Measurements from ENCODE around the gene OR10G3.

The OR10G3 gene

GRCh38 chr14:21535545-21536417, 44.1 kb downstream of the OR10G3 start:
- DNase-seq (ENCODE audit: low spot score): no peak

- no peak for DNase-seq (ENCODE audit: low spot score)
Observed at GRCh38 chr14:21534576-21534975, 45.3 kb downstream of the OR10G3 start.

GRCh38 chr14:21533294-21533693, 46.6 kb downstream of the OR10G3 start:
- DNase-seq (ENCODE audit: low spot score): no peak

DNA sequence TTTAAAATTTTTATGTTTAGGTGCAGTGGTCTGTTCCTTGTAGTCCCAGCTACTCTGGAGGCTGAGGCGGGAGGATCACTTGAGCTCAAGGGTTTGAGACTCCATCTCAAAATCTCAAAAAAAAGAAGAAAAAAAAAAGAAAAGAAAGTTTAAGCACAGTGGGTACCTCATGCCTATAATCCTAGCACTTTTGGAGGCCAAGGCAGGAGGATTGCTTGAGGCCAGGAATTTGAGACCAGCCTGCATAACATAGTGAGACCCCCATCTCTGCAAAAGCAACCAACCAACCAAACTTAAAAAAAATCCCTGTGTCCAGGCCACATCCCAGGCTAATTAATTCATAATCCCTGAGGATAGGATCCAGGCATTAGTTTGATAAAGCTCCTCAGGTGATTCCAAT, 50.4 kb downstream of the OR10G3 start:
- DNase-seq (ENCODE audit: low spot score): no peak

DNA sequence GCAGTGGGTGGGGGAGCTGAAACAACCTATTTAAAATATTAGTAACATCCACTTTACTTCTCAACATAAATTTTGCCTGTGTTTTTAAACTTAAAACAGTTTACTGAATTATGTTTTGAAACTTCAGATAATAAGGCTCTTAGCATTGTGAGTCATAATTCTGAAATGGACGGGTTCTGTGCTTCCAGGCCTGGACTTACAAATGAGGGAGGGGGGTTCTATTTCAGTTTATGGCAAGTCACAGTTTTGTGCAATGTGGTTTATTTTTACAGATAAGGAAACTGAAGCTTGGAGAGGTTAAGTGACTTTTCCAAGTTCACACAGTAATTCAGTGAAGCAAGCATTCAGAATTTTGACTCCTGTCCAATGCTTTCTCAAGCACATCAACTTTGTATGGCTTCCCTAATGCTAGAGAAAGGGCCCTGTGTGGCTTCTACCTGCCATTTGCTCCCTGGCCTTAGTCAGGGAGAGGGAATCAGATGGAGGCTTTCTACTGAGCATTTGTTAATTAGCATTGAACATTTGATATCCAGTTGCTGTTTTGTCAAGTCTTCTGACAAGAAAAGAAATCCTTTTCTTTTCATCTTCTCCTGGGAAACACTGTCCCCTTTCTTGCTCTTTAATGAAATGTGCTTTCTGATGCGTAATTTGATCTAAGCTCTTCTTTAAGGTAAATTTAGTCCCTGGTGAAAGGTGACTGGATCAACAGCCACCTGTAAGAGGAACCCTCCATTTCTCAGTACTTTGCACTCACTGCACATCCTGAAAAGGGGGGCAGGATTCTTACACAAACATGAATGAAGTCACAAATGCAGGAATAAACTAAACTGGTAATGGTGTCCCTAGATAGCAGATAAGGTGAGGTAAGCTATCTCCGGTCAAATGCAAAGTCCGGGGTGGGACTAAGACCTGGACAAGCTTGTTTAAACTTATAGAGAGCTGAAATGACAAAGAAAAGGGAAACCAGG, 51.2 kb downstream of the OR10G3 start:
- no peak for DNase-seq (ENCODE audit: low spot score)

- no peak for DNase-seq (ENCODE audit: low spot score)
Observed at GRCh38 chr14:21527318-21527679, 52.6 kb downstream of the OR10G3 start.

GRCh38 chr14:21526672-21527317, 53.1 kb downstream of the OR10G3 start:
- no peak for DNase-seq (ENCODE audit: low spot score)

- DNase-seq (ENCODE audit: low spot score): no peak
Observed at GRCh38 chr14:21525962-21526671, 53.8 kb downstream of the OR10G3 start, which contains the start of gene SALL2. Gene SALL2 (minus strand): TSS chr14:21526346. CDS start chr14:21526127, 219 bp downstream.

DNA sequence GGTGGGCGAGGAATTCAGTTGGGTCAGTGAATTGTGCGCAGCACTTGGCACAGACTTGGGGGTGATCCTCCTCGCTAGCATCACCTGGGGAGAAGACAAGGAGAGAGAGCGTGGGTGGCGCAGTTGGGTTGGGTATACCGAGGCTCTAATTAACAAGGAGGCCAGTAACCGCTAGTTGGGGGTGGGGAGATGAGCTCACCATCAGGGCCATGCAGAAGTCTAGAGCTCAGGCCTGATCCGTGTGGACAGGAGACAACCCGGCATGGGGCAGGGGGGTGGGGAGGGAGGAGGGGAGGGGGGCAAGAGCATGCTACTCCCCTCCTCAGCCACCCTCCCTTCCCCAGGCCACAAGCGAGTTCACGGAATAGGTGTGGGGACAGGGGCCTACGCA, 54.3 kb downstream of the OR10G3 start:
- DNase-seq (ENCODE audit: low spot score): no peak

- DNase-seq (ENCODE audit: low spot score): no peak
Observed at GRCh38 chr14:21524575-21525490, 55.0 kb downstream of the OR10G3 start.

DNA sequence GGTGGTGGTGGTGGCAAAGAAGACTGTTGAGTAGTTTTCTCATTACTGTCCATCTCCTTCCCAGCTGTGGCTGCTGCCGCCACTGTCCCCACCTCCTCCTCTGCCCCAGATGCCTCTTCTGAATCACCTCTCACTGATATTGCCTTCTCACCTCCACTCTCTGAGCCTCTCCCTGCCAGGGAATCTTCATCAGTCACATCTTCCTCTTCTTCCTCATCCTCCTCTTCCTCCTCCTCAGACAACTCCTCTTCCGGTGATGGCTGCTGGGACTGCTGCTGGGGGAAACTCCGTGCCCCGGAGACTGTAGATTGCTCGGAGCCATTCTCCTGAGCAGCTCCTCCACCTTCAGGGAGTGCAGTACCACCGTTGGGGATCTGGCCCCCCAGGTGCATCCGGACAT, 56.7 kb downstream of the OR10G3 start:
- DNase-seq (ENCODE audit: low spot score): no peak

- DNase-seq (ENCODE audit: low spot score): no peak
Observed at GRCh38 chr14:21521501-21521900, 58.4 kb downstream of the OR10G3 start.

DNA sequence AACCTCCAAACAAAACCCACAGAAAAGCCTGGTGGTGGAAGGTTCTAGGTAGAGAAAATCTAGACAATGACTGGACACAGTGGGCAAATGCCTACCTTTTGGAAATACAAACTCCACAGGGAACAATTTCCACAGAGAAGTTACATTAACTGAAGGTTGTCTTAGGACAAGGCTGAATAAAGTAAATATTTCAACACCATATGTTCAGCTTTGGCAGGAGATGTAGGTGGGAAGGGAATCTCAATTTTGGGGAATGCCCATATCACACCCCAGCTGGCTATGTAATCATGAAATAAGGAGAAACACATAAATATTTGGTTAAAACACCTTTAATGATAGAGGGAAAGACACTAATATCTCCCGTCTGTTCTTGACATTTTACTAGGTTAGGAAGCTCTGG, 59.1 kb downstream of the OR10G3 start:
- no peak for DNase-seq (ENCODE audit: low spot score)

GRCh38 chr14:21518725-21519124, 61.2 kb downstream of the OR10G3 start:
- no peak for DNase-seq (ENCODE audit: low spot score)

All from RKO (cell line).